ENCODE data around the gene NKX3-2.

NKX3-2 gene

DNA sequence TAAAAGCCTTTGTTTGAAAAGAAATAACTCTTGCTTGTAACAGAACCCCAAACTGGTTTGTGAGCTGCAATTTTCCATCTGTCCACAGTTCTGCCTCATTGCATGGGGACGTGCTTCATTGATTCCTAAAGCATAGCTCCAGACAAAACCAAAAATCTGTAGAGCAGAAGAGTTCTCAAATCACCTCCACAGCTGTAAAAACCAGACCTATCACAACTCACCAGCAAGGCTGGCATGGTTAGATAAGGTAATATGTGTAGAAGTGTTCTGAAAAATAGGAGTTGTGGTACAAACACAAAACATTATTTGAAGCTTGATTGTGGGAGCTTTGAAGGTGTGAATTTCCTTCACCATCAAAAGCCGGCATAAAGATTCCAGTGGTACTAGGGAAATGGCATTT, 47.7 kb downstream of the NKX3-2 start:
- FAIRE-seq = no peak

DNA sequence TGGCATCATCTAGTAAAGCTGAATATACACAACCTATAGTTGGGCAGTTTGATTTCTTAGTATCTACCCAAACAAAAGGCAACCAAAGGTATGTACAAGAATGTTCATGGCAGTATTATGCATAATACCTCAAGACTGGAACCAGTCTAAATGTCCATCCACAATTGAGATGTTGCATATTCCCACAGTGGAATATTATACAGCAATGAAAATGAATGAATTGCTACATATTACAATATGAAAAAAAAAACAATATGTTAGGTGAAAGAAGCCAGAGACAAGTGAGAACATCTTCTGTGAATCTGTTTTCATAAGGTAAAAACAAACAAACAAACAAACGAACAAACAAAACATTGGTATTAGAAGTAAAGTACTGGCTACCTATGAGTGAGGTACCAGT, 48.6 kb downstream of the NKX3-2 start:
- FAIRE-seq = no peak

DNA sequence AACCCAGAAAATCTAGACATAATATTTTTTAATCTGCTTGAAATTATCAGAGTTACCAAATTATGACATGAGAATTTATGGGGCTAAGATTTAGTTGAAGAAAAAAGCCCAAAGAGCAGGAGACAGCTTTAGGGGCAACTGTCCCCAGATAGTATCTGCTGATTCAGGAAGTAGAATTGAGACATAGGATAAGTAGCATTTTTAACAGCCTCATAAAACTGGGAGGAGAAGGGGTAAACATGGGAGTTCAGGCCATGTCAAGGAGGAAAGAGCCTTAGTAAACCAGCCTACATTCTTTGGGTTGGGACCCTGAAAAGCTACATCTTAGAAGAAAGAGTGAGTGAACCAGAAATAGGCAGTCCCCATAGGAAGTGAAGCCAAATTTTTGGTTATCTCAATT, 50.5 kb downstream of the NKX3-2 start:
- FAIRE-seq = no peak

DNA sequence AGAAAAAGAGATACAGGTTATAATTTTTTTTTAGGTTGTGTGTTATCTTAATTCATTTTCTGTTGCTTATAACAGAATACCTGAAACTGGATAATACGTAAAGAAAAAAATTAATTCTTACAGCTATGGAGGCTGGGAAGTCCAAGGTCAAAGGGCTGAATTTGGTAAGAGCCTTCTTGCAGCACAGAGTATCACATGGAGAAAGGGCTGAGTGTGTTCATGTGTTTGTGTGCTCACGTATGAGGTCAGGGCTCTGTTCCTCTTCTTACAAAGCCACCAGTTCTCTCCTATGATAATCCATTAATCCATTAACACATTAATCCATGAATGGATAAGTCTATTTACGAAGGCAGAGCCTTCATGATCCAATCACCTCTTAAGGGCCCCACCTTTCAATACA, 51.6 kb downstream of the NKX3-2 start:
- FAIRE-seq = no peak

All from G401.6 (cell line).